K562 (cell line): Measurements from ENCODE around the gene SLAIN1. TPM values are rescaled to one million over a fixed set of nuclear protein-coding genes. Genes with fewer than 3 reads are reported as not detected.

Experiments
- RBM25 ChIP-seq: fragments of 200-400 bp; formaldehyde crosslinking; IDR thresholded peaks from 2 replicates; pipeline ENCODE4 v1.6.1; 2018; ENCODE audit warnings: low read length, low read depth, moderate library complexity; ENCODE audit not compliant: severe bottlenecking
- TAF7 ChIP-seq: fragments of 450-650 bp; IDR thresholded peaks from 2 replicates; pipeline ENCODE4 v1.6.1; 2016; ENCODE audit warnings: missing genetic modification characterization, missing compliant biosample characterization
- ZNF239 ChIP-seq: fragments of 250-450 bp; sonication (Bioruptor Pico); IDR thresholded peaks from 2 replicates; pipeline ENCODE4 v1.4.0; 2020; ENCODE audit warnings: mild to moderate bottlenecking
- ZNF644 ChIP-seq: fragments of 200-800 bp; sonication (Bioruptor generic); IDR thresholded peaks from 2 replicates; pipeline ENCODE4 v1.6.1; 2016; ENCODE audit warnings: low read depth, missing genetic modification characterization, missing compliant biosample characterization
- polyA plus RNA-seq, 8 experiments: library from polyadenylated mRNA; depleted of rRNA in 4 of 8; stranded (reverse) in 5 of 8; unstranded in 3 of 8; fragments of >200 nt; fragmentation: Nextera tagmentation in 2 of 8; fragmentation: Illumina TruSeq in 1 of 8; extraction: Ambion mirVana in 2 of 8; extraction: Trizol in 1 of 8; gene quantifications; 2 replicates each; pipeline versions ENCODE4 v1.2.1 to v1.2.3, GENCODE V29; 2011 to 2014; ENCODE audit warnings: inconsistent platforms in 1 of 8, missing spikeins in 1 of 8
- total RNA-seq, 7 experiments: library from RNA; depleted of rRNA in 6 of 7; stranded (reverse); fragments of >200 nt in 6 of 7; fragmentation: Illumina TruSeq in 2 of 7; extraction: Trizol in 2 of 7; gene quantifications; 2 replicates each; pipeline versions ENCODE4 v1.2.1 to v1.2.3, GENCODE V29; 2011 to 2021; ENCODE audit warnings: low replicate concordance in 1 of 7
- TF ChIP-seq, protein P1 (sequence below): fragments of 200-600 bp; sonication (generic); IDR thresholded peaks from one replicate; pipeline ENCODE4 v1.6.1; 2012; ENCODE audit warnings: mild to moderate bottlenecking, low read depth, low read length, inconsistent platforms
- TF ChIP-seq, protein P2 (sequence below): fragments of 200-800 bp; sonication (Bioruptor generic); IDR thresholded peaks from 2 replicates; pipeline ENCODE4 v1.6.1; 2017; ENCODE audit warnings: missing genetic modification characterization, missing compliant biosample characterization
- TF ChIP-seq, protein P3 (sequence below): fragments of 250-450 bp; sonication (Bioruptor Pico); IDR thresholded peaks from 2 replicates; pipeline ENCODE4 v1.4.0; 2020

Gene SLAIN1
- total and polyA plus RNA-seq, 9 of the 15 experiments (the other 6 are each of a cell fraction or from before 2014, with no cell fraction given), result 0.07 to 0.40 (median 0.10) TPM; not detected in 3

DNA sequence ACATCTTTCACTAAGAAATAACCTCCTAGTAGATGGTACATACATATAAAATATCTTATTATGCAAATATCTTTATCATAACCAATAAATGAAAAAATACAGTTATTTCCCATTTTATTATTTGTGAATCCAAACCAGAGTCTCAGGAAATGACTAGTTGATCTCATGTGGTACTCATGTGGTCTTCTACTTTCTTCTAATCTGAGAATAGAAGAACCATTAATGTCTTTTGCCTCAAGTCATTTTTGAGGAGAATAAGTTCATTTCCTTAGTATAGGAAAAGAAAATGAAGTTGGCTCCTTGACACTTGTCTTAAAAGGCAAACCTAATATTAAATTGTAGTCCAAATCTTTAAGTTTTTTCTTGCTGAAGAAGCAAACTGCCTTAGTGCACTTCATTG lies 114.5 kb downstream of the SLAIN1 start (continued):
- TF ChIP-seq, protein P1, sequence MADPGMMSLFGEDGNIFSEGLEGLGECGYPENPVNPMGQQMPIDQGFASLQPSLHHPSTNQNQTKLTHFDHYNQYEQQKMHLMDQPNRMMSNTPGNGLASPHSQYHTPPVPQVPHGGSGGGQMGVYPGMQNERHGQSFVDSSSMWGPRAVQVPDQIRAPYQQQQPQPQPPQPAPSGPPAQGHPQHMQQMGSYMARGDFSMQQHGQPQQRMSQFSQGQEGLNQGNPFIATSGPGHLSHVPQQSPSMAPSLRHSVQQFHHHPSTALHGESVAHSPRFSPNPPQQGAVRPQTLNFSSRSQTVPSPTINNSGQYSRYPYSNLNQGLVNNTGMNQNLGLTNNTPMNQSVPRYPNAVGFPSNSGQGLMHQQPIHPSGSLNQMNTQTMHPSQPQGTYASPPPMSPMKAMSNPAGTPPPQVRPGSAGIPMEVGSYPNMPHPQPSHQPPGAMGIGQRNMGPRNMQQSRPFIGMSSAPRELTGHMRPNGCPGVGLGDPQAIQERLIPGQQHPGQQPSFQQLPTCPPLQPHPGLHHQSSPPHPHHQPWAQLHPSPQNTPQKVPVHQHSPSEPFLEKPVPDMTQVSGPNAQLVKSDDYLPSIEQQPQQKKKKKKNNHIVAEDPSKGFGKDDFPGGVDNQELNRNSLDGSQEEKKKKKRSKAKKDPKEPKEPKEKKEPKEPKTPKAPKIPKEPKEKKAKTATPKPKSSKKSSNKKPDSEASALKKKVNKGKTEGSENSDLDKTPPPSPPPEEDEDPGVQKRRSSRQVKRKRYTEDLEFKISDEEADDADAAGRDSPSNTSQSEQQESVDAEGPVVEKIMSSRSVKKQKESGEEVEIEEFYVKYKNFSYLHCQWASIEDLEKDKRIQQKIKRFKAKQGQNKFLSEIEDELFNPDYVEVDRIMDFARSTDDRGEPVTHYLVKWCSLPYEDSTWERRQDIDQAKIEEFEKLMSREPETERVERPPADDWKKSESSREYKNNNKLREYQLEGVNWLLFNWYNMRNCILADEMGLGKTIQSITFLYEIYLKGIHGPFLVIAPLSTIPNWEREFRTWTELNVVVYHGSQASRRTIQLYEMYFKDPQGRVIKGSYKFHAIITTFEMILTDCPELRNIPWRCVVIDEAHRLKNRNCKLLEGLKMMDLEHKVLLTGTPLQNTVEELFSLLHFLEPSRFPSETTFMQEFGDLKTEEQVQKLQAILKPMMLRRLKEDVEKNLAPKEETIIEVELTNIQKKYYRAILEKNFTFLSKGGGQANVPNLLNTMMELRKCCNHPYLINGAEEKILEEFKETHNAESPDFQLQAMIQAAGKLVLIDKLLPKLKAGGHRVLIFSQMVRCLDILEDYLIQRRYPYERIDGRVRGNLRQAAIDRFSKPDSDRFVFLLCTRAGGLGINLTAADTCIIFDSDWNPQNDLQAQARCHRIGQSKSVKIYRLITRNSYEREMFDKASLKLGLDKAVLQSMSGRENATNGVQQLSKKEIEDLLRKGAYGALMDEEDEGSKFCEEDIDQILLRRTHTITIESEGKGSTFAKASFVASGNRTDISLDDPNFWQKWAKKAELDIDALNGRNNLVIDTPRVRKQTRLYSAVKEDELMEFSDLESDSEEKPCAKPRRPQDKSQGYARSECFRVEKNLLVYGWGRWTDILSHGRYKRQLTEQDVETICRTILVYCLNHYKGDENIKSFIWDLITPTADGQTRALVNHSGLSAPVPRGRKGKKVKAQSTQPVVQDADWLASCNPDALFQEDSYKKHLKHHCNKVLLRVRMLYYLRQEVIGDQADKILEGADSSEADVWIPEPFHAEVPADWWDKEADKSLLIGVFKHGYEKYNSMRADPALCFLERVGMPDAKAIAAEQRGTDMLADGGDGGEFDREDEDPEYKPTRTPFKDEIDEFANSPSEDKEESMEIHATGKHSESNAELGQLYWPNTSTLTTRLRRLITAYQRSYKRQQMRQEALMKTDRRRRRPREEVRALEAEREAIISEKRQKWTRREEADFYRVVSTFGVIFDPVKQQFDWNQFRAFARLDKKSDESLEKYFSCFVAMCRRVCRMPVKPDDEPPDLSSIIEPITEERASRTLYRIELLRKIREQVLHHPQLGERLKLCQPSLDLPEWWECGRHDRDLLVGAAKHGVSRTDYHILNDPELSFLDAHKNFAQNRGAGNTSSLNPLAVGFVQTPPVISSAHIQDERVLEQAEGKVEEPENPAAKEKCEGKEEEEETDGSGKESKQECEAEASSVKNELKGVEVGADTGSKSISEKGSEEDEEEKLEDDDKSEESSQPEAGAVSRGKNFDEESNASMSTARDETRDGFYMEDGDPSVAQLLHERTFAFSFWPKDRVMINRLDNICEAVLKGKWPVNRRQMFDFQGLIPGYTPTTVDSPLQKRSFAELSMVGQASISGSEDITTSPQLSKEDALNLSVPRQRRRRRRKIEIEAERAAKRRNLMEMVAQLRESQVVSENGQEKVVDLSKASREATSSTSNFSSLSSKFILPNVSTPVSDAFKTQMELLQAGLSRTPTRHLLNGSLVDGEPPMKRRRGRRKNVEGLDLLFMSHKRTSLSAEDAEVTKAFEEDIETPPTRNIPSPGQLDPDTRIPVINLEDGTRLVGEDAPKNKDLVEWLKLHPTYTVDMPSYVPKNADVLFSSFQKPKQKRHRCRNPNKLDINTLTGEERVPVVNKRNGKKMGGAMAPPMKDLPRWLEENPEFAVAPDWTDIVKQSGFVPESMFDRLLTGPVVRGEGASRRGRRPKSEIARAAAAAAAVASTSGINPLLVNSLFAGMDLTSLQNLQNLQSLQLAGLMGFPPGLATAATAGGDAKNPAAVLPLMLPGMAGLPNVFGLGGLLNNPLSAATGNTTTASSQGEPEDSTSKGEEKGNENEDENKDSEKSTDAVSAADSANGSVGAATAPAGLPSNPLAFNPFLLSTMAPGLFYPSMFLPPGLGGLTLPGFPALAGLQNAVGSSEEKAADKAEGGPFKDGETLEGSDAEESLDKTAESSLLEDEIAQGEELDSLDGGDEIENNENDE, result no peak
- TF ChIP-seq, protein P2, sequence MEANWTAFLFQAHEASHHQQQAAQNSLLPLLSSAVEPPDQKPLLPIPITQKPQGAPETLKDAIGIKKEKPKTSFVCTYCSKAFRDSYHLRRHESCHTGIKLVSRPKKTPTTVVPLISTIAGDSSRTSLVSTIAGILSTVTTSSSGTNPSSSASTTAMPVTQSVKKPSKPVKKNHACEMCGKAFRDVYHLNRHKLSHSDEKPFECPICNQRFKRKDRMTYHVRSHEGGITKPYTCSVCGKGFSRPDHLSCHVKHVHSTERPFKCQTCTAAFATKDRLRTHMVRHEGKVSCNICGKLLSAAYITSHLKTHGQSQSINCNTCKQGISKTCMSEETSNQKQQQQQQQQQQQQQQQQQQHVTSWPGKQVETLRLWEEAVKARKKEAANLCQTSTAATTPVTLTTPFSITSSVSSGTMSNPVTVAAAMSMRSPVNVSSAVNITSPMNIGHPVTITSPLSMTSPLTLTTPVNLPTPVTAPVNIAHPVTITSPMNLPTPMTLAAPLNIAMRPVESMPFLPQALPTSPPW (CRISPR knock-in tag), result no peak
- TF ChIP-seq TAF7 (tag) (no peak), ZNF644 (tag) (no peak), RBM25 (no peak), ZNF239 (CRISPR knock-in tag) (no peak)
- TF ChIP-seq, protein P3, sequence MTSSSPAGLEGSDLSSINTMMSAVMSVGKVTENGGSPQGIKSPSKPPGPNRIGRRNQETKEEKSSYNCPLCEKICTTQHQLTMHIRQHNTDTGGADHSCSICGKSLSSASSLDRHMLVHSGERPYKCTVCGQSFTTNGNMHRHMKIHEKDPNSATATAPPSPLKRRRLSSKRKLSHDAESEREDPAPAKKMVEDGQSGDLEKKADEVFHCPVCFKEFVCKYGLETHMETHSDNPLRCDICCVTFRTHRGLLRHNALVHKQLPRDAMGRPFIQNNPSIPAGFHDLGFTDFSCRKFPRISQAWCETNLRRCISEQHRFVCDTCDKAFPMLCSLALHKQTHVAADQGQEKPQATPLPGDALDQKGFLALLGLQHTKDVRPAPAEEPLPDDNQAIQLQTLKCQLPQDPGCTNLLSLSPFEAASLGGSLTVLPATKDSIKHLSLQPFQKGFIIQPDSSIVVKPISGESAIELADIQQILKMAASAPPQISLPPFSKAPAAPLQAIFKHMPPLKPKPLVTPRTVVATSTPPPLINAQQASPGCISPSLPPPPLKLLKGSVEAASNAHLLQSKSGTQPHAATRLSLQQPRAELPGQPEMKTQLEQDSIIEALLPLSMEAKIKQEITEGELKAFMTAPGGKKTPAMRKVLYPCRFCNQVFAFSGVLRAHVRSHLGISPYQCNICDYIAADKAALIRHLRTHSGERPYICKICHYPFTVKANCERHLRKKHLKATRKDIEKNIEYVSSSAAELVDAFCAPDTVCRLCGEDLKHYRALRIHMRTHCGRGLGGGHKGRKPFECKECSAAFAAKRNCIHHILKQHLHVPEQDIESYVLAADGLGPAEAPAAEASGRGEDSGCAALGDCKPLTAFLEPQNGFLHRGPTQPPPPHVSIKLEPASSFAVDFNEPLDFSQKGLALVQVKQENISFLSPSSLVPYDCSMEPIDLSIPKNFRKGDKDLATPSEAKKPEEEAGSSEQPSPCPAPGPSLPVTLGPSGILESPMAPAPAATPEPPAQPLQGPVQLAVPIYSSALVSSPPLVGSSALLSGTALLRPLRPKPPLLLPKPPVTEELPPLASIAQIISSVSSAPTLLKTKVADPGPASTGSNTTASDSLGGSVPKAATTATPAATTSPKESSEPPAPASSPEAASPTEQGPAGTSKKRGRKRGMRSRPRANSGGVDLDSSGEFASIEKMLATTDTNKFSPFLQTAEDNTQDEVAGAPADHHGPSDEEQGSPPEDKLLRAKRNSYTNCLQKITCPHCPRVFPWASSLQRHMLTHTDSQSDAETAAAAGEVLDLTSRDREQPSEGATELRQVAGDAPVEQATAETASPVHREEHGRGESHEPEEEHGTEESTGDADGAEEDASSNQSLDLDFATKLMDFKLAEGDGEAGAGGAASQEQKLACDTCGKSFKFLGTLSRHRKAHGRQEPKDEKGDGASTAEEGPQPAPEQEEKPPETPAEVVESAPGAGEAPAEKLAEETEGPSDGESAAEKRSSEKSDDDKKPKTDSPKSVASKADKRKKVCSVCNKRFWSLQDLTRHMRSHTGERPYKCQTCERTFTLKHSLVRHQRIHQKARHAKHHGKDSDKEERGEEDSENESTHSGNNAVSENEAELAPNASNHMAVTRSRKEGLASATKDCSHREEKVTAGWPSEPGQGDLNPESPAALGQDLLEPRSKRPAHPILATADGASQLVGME, result no peak
